Thoracic aorta (tissue), 2 donors: Measurements from ENCODE around the gene ATP6V0E1. TPM values are rescaled to one million over a fixed set of nuclear protein-coding genes. Genes with fewer than 3 reads are reported as not detected.
"Not testable (repeated sequence)": the region's sequence is repeated elsewhere in the genome, so short reads cannot be mapped to it uniquely, and the experiment has no call there.

Experiments used
- ATAC-seq: fragments of 150-250 bp; one replicate; pipeline ENCODE4 v1.8.0; 2017; ENCODE audit warnings: low read depth; ENCODE audit not compliant: insufficient number of reproducible peaks, low FRiP score
- DNase-seq: peaks from one replicate; pipeline ENCODE4 v3.0.0-alpha.2; 2020; ENCODE audit warnings: low spot score
- H3K27ac ChIP-seq, 2 donors: fragments of 200-600 bp; sonication (generic); 1 replicate in 1 of 2; 2 replicates in 1 of 2; pipeline ENCODE4 v1.5.1; 2016; ENCODE audit warnings: mild to moderate bottlenecking in 2 of 2, moderate library complexity in 2 of 2
- H3K27me3 ChIP-seq: fragments of 200-600 bp; sonication (generic); replicated peaks from 2 replicates; pipeline ENCODE4 v1.6.0; 2016; ENCODE audit warnings: mild to moderate bottlenecking; ENCODE audit not compliant: insufficient read depth
- H3K36me3 ChIP-seq: fragments of 200-600 bp; sonication (generic); one replicate; pipeline ENCODE4 v1.5.1; 2016
- H3K4me1 ChIP-seq, 2 donors: fragments of 200-600 bp; sonication (generic); 1 replicate in 1 of 2; 2 replicates in 1 of 2; pipeline versions ENCODE4 v1.5.1 to v1.6.0; 2016; ENCODE audit warnings: low read depth in 2 of 2, mild to moderate bottlenecking in 1 of 2; ENCODE audit not compliant: control insufficient read depth in 1 of 2
- H3K4me3 ChIP-seq: fragments of 200-600 bp; sonication (generic); 2 replicates; pipeline ENCODE4 v1.5.1; 2016; ENCODE audit warnings: mild to moderate bottlenecking
- H3K9me3 ChIP-seq: fragments of 200-600 bp; sonication (generic); 2 replicates; pipeline ENCODE4 v1.5.1; 2016
- total RNA-seq, 2 donors: library from RNA; depleted of rRNA; stranded (reverse); fragments of >200 nt; gene quantifications; one replicate each; pipeline versions ENCODE4 v1.1.0 to v1.2.3, GENCODE V29; 2016
- TF ChIP-seq, protein P1 (sequence below): fragments of 200-600 bp; sonication (generic); IDR thresholded peaks from one replicate; pipeline ENCODE4 v1.5.1; 2019; ENCODE audit warnings: antibody characterized with exemption

ATP6V0E1 gene
- total RNA-seq, 2 donors from 2014 or later: 117 to 123 TPM

DNA sequence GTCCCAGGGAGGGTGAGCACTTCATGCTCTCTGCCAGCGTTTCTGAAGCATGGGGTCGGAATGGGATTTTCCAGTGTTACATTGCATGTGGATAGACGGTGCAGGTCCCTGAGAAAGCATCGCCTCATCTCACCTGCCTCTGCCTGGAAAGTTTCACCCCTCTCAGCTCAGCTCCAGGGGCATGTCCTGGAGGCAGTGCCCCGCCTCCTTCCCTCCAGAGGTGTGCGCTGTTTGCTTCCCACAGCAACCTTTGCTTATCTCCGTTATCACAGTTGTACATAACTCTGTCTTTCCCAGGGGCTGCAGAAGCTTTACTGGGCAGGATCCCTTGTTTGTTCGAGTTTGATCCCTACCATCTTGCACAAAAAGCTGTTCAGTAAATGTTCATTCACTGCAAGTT is 61.9 kb downstream of the ATP6V0E1 start:
- no peaks in the 10 kb centered on the region for H3K9me3 ChIP-seq
- H3K27ac ChIP-seq: no peak overlapping the region
- no peaks in the 10 kb centered on the region for H3K4me1 ChIP-seq
- H3K36me3 ChIP-seq: no peaks in the 10 kb centered on the region
- no peak overlapping the region for H3K4me3 ChIP-seq
- TF ChIP-seq, protein P1, sequence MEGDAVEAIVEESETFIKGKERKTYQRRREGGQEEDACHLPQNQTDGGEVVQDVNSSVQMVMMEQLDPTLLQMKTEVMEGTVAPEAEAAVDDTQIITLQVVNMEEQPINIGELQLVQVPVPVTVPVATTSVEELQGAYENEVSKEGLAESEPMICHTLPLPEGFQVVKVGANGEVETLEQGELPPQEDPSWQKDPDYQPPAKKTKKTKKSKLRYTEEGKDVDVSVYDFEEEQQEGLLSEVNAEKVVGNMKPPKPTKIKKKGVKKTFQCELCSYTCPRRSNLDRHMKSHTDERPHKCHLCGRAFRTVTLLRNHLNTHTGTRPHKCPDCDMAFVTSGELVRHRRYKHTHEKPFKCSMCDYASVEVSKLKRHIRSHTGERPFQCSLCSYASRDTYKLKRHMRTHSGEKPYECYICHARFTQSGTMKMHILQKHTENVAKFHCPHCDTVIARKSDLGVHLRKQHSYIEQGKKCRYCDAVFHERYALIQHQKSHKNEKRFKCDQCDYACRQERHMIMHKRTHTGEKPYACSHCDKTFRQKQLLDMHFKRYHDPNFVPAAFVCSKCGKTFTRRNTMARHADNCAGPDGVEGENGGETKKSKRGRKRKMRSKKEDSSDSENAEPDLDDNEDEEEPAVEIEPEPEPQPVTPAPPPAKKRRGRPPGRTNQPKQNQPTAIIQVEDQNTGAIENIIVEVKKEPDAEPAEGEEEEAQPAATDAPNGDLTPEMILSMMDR: no peak
- DNase-seq (no peak), ATAC-seq (no peak)
- H3K27me3 ChIP-seq: no peaks in the 10 kb centered on the region

DNA sequence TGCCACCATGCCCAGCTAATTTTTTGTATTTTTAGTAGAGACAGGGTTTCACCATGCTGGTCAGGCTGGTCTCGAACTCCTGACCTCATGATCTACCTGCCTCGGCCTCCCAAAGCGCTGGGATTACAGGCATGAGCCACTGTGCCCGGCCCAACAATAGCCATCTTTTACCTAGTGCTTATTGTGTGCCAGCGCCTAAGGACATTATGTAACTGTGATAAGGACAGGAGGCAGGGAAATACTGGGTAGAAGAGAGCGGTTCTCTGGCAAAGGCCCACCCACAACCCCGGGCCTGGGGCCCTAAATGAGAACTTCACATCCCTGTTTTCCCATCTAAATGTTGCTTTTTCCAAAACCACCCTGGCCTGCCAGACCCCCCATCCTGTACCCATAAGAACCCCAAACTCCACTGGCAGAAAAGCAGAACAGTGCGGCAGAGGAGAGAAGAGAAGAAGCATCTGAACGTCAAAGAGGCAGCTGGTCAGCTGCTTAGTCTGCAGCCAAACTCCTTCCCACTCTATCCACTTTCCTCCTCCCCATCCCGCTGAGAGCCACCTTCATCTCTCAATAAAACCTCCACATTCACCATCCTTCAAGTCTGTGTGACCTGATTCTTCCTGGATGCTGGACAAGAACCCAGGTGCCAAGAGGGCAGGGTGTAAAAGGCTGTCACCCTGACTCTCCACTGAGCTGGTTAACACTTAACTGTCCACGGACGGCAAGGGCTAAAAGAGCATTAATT is 63.7 kb downstream of the ATP6V0E1 start:
- H3K4me3 ChIP-seq, H3K27ac ChIP-seq, DNase-seq, H3K9me3 ChIP-seq, H3K27me3 ChIP-seq, ATAC-seq, H3K4me1 ChIP-seq, H3K36me3 ChIP-seq: not testable (repeated sequence)

DNA sequence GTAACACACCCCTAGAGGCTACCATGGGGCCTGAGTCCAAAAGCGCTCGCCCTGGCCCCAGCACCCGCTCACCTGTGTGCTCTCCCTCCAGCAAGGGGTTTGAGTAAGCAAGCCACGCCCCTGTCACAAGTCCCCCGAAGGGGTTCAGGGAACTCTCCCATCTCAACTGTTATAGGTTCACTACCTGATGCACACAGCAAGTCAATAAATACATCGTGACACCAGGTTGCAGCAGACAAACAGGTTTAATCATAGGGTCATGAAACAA is 64.2 kb downstream of the ATP6V0E1 start:
- ATAC-seq: no peak
- TF ChIP-seq, protein P1: no peak
- Histone ChIP-seq H3K9me3 (no peaks in the 10 kb centered on the region), H3K27me3 (no peaks in the 10 kb centered on the region), H3K36me3 (no peaks in the 10 kb centered on the region), H3K4me1 (no peaks in the 10 kb centered on the region), H3K27ac (no peak overlapping the region), H3K4me3 (no peak overlapping the region)
- no peak for DNase-seq

DNA sequence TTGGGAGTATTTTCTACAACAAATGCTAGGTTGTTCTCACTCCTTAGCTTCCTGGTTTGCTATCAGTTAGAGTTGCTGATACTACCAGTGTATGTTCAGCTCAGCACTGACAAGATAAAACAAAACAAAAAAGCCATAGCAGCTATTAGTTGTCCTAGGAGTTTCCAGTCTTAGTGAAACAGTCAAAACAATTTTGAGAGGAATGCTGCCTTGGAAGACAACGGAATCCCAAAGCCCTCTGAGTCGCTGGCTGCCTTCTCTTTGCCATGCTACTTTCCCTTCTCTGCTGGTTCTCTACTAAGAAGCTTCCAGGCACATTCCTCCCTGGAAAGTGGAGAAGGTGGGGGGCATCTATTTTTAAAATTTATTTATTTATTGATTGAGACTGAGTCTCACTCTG is 67.2 kb downstream of the ATP6V0E1 start:
- TF ChIP-seq, protein P1: no peak
- ATAC-seq (no peak), DNase-seq (no peak)
- no peak overlapping the region for H3K27ac ChIP-seq
- H3K27me3 ChIP-seq: no peaks in the 10 kb centered on the region
- H3K4me3 ChIP-seq: no peak overlapping the region
- H3K9me3 ChIP-seq: no peaks in the 10 kb centered on the region
- peaks cover 3 to 14% of the 10 kb centered on the region in 2 donors for H3K4me1 ChIP-seq
- no peaks in the 10 kb centered on the region for H3K36me3 ChIP-seq

DNA sequence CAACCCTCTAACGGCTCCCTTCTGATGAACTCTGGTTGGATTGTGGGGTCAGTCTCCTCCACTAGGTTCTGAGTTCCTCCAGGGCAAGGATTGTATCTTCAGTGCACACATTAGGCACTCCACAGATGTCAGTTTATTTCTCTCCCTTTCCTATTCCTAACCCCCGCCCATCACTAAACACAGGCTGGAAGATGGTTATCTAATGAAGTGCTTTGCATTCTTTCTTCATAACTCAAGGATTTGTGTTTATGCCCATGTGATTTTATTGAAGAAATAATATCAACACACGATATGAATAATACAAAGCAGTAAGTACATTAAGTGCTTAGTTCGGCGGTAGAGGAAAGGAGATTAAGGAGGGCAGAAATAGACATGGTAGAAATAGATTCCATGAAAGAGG is 68.2 kb downstream of the ATP6V0E1 start:
- TF ChIP-seq, protein P1: no peak
- ATAC-seq (no peak), DNase-seq (no peak)
- no peaks in the 10 kb centered on the region for H3K27me3 ChIP-seq
- H3K4me1 ChIP-seq: peaks cover 3 to 14% of the 10 kb centered on the region in 2 donors
- no peak overlapping the region for H3K27ac ChIP-seq
- no peaks in the 10 kb centered on the region for H3K9me3 ChIP-seq
- no peaks in the 10 kb centered on the region for H3K36me3 ChIP-seq
- H3K4me3 ChIP-seq: no peak overlapping the region

DNA sequence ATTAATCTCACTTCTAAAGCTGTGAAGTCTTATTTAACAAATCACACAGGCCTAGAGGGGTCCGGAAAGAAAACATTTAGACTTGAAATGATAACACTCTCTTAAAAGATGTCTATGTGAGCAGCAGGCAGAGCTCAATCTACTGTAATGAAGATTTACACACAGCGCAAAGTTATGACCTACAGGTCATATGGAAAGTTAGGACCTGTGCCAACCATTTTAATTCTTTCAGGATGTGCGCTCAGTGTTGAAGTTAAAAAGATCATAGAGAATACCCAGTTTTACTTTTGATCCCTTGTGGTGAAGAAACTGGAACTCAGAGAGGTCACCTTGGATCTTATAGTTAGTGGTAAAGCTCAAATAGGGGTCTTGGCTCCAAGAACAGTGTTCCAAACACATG is 69.5 kb downstream of the ATP6V0E1 start:
- Histone ChIP-seq H3K4me3 (no peak overlapping the region), H3K36me3 (no peaks in the 10 kb centered on the region), H3K27ac (no peak overlapping the region), H3K4me1 (peaks cover 6 to 19% of the 10 kb centered on the region in 2 donors), H3K9me3 (no peaks in the 10 kb centered on the region), H3K27me3 (no peaks in the 10 kb centered on the region)
- no peak for DNase-seq
- ATAC-seq: no peak
- TF ChIP-seq, protein P1: no peak
